Measurements from ENCODE around the gene SLC22A8. TPM values are rescaled to one million over a fixed set of nuclear protein-coding genes. Genes with fewer than 3 reads are reported as not detected.
"Not testable (repeated sequence)": the region's sequence is repeated elsewhere in the genome, so short reads cannot be mapped to it uniquely, and the experiment has no call there.

The SLC22A8 gene, protein sequence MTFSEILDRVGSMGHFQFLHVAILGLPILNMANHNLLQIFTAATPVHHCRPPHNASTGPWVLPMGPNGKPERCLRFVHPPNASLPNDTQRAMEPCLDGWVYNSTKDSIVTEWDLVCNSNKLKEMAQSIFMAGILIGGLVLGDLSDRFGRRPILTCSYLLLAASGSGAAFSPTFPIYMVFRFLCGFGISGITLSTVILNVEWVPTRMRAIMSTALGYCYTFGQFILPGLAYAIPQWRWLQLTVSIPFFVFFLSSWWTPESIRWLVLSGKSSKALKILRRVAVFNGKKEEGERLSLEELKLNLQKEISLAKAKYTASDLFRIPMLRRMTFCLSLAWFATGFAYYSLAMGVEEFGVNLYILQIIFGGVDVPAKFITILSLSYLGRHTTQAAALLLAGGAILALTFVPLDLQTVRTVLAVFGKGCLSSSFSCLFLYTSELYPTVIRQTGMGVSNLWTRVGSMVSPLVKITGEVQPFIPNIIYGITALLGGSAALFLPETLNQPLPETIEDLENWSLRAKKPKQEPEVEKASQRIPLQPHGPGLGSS
- not detected for total RNA-seq
- 0 reads per million in 2 donors for total RNA-seq

DNA sequence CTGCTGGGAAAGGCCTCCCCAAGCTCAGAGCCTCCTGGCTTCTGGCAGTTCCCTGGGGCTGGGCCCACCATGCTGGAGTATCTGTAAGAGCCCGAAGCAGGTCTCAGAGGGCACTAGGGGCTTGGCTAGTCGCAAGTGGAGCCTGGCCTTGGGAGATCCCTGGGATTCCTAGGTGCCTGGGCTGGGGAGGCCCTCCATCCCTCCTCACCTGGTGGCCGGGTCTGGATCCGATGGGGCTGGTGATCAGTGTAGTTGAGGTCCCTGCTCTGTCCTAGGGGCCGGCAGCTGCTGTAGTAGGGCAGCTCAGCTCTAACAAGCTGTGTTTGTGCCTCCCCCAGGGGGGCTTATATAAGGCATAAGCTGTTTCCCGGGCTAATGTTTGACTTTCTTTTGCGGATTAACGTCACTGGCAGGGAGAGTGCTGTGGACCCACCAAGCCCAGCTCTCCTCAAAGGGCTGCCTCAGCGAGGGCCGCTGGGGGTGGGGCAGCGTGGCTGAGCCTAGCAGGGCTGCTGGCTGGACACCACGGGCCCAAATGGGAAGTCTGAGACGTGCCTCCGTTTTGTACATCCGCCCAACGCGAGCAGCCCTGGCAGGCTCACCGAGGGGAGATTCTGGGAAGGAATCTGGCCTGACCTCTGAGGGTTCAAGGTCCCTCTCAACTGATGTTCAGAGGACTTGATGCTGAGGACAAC is at the start of gene SLC22A8:
TSS of gene SLC22A8 (minus strand) at position 321 of the 695 bp plus-strand sequence. CDS start 883 bp downstream, outside the sequence.
- DNase-seq (no peak), ATAC-seq (no peak)
- Mint-ChIP-seq H3K27me3 (peaks cover 60% of the 10 kb centered on the region), H3K4me1 (peaks cover 2% of the 10 kb centered on the region), H3K36me3 (ENCODE audit: low read depth) (peaks cover 8% of the 10 kb centered on the region), H3K4me3 (no peak within 1 kb of the TSS), H3K27ac (peak within 1 kb of the TSS; percentile 34)
- H3K9me3 ChIP-seq (ENCODE audit: control insufficient read depth, low read length, poor library complexity, severe bottlenecking): no peaks in the 10 kb centered on the region

DNA sequence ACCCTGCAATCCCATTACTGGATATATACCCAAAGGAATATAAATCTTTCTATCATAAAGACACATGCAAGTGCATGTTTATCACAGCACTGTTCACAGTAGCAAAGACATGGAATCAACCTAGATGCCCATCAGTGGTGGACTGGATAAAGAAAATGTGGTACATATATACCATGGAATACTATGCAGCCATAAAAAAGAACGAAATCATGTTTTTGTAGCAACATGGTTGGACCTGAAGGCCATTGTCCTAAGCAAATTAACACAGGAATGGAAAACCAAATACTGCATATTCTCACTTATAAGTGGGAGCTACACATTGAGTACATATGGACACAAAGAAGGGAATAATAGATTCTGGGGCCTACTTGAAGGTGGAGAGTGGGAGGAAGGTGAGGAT is 30.6 kb upstream of the SLC22A8 start:
- peaks cover 37% of the 10 kb centered on the region for H3K27me3 Mint-ChIP-seq
- H3K27ac Mint-ChIP-seq; ATAC-seq; H3K4me3 Mint-ChIP-seq; H3K9me3 ChIP-seq (ENCODE audit: control insufficient read depth, low read length, poor library complexity, severe bottlenecking); H3K36me3 Mint-ChIP-seq (ENCODE audit: low read depth); DNase-seq; H3K4me1 Mint-ChIP-seq: not testable (repeated sequence)

DNA sequence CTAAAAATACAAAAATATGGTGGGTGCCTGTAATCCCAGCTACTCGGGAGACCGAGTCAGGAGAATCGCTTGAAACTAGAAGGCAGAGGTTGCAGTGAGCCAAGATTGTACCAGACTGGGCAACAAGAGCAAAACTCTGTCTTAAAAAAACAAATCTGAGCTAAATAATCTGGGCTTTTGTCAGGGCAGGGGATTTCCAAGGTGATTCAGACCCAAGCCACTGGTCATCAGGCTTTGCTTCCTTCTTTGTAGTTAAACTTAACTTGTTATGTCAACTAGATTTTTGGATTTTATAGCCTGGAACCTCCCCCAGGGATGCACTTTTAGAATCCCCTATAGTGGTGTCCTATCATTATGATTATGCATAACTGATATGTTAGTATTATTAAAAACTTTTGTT is 27.0 kb upstream of the SLC22A8 start:
- DNase-seq: no peak
- Mint-ChIP-seq H3K4me1 (no peaks in the 10 kb centered on the region), H3K27me3 (peaks cover 47% of the 10 kb centered on the region), H3K4me3 (no peak overlapping the region), H3K36me3 (ENCODE audit: low read depth) (peaks cover 6% of the 10 kb centered on the region), H3K27ac (no peak overlapping the region)
- H3K9me3 ChIP-seq (ENCODE audit: control insufficient read depth, low read length, poor library complexity, severe bottlenecking): no peaks in the 10 kb centered on the region
- ATAC-seq: no peak

DNA sequence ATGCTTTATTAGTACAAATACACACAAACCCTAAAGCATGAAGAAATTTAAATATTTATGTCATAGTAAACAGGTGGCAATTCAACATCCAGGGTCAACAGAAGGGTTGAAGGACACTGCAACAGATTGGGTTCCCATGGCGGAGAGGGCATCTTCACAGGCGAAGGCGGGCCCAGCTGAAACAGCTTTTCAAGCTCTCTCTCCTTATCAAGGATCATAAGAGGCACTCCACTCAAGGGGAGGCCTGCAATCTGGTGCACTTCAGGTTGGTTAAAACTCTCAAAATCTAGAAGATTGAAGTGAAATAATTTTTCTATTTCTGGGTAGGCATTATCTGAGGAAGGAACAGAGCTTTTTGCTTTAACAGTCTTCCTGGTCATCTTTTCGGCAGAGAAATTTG is 16.8 kb upstream of the SLC22A8 start:
- H3K9me3 ChIP-seq (ENCODE audit: control insufficient read depth, low read length, poor library complexity, severe bottlenecking): no peaks in the 10 kb centered on the region
- ATAC-seq (no peak), DNase-seq (no peak)
- Mint-ChIP-seq H3K27me3 (peaks cover 67% of the 10 kb centered on the region), H3K36me3 (ENCODE audit: low read depth) (no peaks in the 10 kb centered on the region), H3K27ac (no peak overlapping the region), H3K4me1 (peaks cover 4% of the 10 kb centered on the region), H3K4me3 (no peak overlapping the region)

DNA sequence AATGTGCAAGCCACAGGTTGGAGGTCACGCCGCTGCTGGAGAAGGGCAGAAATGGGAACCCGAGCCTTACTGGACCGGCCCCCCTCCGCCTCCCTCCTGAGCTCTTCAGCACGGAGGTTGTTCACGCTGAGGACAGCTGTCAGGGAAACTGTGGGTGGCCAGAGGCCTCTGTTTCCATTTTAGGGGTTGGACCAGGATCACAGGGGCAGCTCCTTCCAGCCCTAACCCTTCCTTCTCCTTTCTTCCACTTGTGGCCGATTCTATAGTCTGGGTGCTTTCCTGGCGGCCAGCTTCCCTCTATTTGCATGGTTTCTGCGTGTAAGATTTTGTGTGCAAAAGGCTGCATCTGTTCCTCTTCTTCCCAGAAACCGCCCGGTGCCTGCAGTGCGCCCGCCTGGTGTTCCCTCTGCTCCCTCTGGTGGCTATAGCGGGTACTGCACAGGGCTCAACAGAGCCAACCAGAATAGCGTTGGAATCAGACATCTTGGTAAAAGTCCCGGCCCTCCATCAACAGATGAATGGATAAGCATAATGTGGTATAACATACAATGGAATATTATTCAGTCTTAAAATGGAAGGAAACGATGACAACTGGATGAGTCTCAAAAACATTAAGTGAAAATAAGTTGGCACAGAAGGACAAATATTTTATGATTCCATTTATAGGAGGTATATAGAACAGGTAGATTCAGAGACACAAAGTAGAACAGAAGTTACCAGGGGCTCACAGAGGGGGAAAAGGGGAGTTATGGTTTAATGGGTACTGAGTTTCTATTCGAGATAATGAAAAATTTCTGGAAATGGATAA is 8.4 kb upstream of the SLC22A8 start:
- no peaks in the 10 kb centered on the region for H3K9me3 ChIP-seq (ENCODE audit: control insufficient read depth, low read length, poor library complexity, severe bottlenecking)
- H3K27me3 Mint-ChIP-seq: peaks cover 32% of the 10 kb centered on the region
- no peak overlapping the region for H3K4me3 Mint-ChIP-seq
- peaks cover 5% of the 10 kb centered on the region for H3K36me3 Mint-ChIP-seq (ENCODE audit: low read depth)
- DNase-seq (peak; percentile 62 to 84 (median 70)), ATAC-seq (peak; percentile 95)
- H3K4me1 Mint-ChIP-seq: peaks cover 3% of the 10 kb centered on the region
- H3K27ac Mint-ChIP-seq: no peak overlapping the region

DNA sequence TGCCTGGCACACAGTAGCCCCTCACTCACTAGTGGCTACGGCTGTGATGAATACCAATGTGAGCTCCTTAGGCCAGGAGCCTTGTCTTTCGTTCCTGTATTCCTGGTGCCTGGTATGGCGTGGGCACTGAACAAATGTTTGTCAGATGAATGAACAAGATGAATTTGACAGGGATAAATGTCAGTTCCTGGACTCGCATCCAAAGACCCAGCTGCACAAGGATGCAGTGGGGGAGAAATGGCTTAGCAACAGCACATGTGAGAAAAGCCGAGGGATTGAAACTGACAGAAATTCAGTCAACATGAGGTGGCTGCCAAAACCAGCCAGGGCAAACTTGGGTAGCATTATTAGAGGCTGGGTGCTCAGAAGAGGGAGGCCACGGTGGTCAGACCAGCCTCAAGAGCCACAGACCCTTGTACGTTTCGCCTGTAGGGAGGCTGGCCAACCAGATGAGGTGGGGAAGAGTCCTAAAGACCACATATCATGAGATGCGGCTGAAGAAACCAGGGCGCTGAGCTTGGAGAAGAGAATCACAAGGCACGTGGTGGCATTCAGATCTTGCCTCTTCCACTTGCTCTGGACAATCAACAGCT is 7.7 kb upstream of the SLC22A8 start:
- H3K27me3 Mint-ChIP-seq: peaks cover 35% of the 10 kb centered on the region
- peaks cover 7% of the 10 kb centered on the region for H3K36me3 Mint-ChIP-seq (ENCODE audit: low read depth)
- no peak overlapping the region for H3K4me3 Mint-ChIP-seq
- no peak for DNase-seq
- H3K4me1 Mint-ChIP-seq: peaks cover 5% of the 10 kb centered on the region
- ATAC-seq: no peak
- no peak overlapping the region for H3K27ac Mint-ChIP-seq
- no peaks in the 10 kb centered on the region for H3K9me3 ChIP-seq (ENCODE audit: control insufficient read depth, low read length, poor library complexity, severe bottlenecking)

DNA sequence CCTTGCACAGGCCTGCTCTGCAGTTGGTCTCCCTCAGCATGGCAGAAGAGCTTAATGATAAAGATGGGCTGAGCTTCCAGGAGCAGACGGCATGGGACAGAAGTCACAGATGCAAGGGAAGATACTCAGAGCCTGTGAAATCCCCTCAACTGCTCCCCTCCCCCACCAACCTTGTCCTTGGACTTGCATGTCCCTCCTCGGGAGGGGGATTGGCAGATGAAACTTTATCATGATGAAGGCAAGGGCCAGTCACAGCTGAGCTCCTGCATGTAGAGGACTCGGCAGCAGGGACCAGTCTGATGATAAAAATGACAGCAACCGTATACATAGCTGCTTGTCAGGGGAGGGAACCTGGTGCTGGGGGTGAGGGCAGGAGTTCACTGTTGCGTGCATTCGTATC is 6.8 kb upstream of the SLC22A8 start:
- Mint-ChIP-seq H3K36me3 (ENCODE audit: low read depth) (peaks cover 7% of the 10 kb centered on the region), H3K27ac (no peak overlapping the region), H3K27me3 (peaks cover 38% of the 10 kb centered on the region), H3K4me3 (no peak overlapping the region), H3K4me1 (peaks cover 5% of the 10 kb centered on the region)
- ATAC-seq (no peak), DNase-seq (no peak)
- no peaks in the 10 kb centered on the region for H3K9me3 ChIP-seq (ENCODE audit: control insufficient read depth, low read length, poor library complexity, severe bottlenecking)

DNA sequence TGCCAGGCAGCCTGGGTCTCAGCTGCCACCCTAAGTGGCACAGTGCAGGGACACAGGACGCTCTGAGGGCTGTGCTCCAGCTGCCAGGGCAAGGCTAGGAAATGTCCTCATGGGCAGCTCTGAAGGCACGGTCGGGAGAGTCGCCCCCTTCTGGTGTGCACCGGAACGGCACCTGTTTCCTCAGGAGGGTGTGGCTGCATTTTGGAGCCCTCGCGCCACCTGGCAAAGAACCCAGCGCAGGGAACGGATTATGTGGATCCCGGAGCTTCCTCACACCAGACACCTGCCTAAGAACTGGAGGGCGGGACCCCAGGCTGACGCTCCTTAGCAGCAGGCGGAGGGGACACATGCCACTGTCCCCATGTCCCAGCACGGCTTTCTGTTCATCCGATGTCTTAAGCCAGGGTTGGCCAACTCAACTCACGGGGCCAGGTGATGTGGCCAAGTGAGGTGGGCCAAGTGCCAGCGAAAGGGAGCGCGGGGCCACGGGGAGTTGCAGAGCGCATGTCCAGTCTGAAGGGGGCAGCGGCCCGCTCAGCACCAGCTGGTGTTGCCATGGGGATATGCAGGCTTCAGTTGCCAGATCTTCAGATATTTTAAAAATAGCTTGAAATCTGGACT is 5.1 kb upstream of the SLC22A8 start:
- no peak for DNase-seq
- Mint-ChIP-seq H3K4me1 (peaks cover 5% of the 10 kb centered on the region), H3K4me3 (no peak overlapping the region), H3K27ac (no peak overlapping the region), H3K36me3 (ENCODE audit: low read depth) (peaks cover 7% of the 10 kb centered on the region), H3K27me3 (peaks cover 40% of the 10 kb centered on the region)
- no peak for ATAC-seq
- no peaks in the 10 kb centered on the region for H3K9me3 ChIP-seq (ENCODE audit: control insufficient read depth, low read length, poor library complexity, severe bottlenecking)

DNA sequence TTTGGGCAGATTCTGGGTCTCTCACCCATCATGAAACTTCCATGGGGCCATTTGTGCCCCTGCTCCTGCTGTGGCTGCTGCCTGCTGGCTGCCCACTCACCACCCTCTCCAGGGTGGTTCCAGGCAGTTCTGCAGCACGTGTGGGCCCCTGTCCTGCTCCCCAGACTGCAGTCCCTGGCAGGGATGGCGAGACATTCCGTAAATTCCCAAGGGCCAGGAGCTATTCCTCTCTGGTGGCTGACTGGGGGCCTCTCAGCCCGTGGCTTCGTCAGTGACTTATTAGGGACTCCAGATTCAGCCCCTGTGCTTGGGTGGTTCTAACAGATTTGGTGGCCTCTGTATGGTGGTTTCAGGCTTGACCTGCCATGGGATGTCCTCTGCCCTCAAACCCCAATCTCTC is 3.9 kb upstream of the SLC22A8 start:
- Mint-ChIP-seq H3K4me3 (no peak overlapping the region), H3K27me3 (peaks cover 50% of the 10 kb centered on the region), H3K4me1 (peaks cover 5% of the 10 kb centered on the region), H3K36me3 (ENCODE audit: low read depth) (peaks cover 7% of the 10 kb centered on the region), H3K27ac (no peak overlapping the region)
- H3K9me3 ChIP-seq (ENCODE audit: control insufficient read depth, low read length, poor library complexity, severe bottlenecking): no peaks in the 10 kb centered on the region
- DNase-seq (no peak), ATAC-seq (no peak)

DNA sequence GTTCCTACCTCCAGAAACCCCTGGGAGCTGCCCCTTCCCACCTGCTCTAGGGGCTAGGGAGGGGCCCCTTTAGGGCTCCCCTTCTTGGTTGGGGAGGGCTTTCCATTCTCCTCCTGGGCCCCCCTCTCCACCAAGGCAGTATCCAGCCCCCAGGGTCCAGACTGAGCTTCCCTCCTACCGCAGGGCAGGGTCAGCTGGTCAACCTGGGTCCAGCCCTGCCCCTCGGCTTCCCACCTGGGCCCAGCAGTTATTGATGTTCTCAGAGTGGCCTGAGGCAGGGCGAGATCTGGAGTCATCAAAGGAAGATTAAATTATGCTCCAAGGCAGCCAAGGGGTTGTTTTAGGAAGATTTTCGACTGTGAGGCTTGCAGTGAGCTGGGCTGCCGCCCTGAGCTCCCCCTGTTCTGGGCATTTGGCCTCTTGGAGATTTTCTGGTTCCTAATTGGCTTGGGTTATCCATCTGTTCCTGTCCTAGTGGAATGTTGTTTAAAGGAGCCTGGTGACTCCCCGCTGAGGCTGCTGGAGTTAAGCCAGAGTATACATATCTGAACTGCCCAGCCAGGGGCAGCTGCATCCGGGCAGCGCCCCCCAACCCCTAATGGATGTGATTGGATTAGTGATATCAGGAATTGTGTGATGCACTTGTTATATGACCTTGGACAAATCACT is 1.8 kb upstream of the SLC22A8 start:
- ATAC-seq (no peak), DNase-seq (no peak)
- H3K27me3 Mint-ChIP-seq: peaks cover 62% of the 10 kb centered on the region
- peaks cover 8% of the 10 kb centered on the region for H3K36me3 Mint-ChIP-seq (ENCODE audit: low read depth)
- no peak overlapping the region for H3K4me3 Mint-ChIP-seq
- no peaks in the 10 kb centered on the region for H3K9me3 ChIP-seq (ENCODE audit: control insufficient read depth, low read length, poor library complexity, severe bottlenecking)
- H3K27ac Mint-ChIP-seq: no peak overlapping the region
- peaks cover 2% of the 10 kb centered on the region for H3K4me1 Mint-ChIP-seq

DNA sequence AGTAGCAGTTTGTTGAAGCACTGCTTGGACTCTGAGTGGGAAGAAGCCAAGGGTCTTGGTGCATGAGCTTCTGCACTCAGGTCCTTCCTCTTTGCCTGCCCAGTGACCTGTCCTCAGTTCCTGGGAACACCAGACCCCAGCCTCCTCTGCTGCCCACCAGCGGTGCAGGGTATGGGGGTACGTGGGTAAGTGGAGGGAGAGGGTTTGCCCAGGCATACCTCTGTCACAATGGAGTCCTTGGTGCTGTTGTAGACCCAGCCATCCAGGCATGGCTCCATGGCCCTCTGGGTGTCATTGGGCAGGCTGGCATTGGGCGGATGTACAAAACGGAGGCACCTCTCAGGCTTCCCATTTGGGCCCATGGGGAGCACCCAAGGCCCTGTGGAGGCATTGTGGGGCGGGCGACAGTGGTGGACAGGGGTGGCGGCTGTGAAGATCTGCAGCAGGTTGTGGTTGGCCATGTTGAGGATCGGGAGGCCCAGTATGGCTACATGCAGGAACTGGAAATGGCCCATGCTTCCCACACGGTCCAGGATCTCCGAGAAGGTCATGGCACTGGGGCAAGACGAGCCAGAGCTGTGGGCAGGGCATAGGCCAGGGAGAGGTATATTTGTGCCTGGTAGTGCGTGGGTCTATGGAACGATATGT is 1.1 kb downstream of the SLC22A8 start:
- Mint-ChIP-seq H3K36me3 (ENCODE audit: low read depth) (peaks cover 8% of the 10 kb centered on the region), H3K4me1 (peaks cover 2% of the 10 kb centered on the region)
- DNase-seq: no peak

More for the DNA sequence above, 1.1 kb downstream of the SLC22A8 start:
- peak overlapping the region; percentile 34 for H3K27ac Mint-ChIP-seq
- no peak overlapping the region for H3K4me3 Mint-ChIP-seq
- peaks cover 66% of the 10 kb centered on the region for H3K27me3 Mint-ChIP-seq
- ATAC-seq: no peak
- no peaks in the 10 kb centered on the region for H3K9me3 ChIP-seq (ENCODE audit: control insufficient read depth, low read length, poor library complexity, severe bottlenecking)
